Fibroblast of pulmonary artery (primary cell): ENCODE data around the gene AKNA.
"Not testable (repeated sequence)": the region's sequence is repeated elsewhere in the genome, so short reads cannot be mapped to it uniquely, and the experiment has no call there.

Experiments
- DNase-seq: peaks from one replicate; pipeline ENCODE4 v3.0.0-alpha.2; 2010; ENCODE audit warnings: low read depth
- H3K4me3 ChIP-seq: replicated peaks from 2 replicates; pipeline ENCODE4 v1.5.1; 2011; ENCODE audit warnings: low read depth, mild to moderate bottlenecking, control low read depth, low read length, moderate library complexity
- CTCF ChIP-seq: IDR thresholded peaks from 2 replicates; pipeline ENCODE4 v1.5.1; 2011; ENCODE audit warnings: mild to moderate bottlenecking, control low read depth, low read length, inconsistent platforms; ENCODE audit errors: missing control alignments

AKNA gene

GRCh38 chr9:114324492-114324891, 63.3 kb downstream of the AKNA start:
- DNase-seq, result no peak
- no peak for TF ChIP-seq CTCF
- H3K4me3 ChIP-seq, result no peak overlapping the region

DNA sequence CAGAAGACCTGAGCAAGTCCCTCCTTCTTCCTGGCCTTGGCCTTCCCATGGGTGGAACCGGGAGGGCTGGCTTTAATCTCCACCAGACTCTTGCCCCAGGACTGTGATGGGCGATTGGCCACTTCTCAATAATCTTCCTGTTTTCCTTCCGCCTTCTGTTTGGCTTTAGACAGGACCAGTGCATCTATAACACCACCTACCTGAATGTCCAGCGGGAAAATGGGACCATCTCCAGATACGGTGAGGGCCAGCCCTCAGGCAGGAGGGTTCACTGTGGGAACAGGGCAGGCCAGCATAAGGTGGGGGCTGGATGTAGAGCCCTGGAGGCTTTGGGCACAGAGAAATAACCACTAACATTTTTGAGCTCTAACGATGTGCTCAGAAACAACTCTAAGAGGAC, 63.9 kb downstream of the AKNA start:
- H3K4me3 ChIP-seq, result not testable (repeated sequence)

DNA sequence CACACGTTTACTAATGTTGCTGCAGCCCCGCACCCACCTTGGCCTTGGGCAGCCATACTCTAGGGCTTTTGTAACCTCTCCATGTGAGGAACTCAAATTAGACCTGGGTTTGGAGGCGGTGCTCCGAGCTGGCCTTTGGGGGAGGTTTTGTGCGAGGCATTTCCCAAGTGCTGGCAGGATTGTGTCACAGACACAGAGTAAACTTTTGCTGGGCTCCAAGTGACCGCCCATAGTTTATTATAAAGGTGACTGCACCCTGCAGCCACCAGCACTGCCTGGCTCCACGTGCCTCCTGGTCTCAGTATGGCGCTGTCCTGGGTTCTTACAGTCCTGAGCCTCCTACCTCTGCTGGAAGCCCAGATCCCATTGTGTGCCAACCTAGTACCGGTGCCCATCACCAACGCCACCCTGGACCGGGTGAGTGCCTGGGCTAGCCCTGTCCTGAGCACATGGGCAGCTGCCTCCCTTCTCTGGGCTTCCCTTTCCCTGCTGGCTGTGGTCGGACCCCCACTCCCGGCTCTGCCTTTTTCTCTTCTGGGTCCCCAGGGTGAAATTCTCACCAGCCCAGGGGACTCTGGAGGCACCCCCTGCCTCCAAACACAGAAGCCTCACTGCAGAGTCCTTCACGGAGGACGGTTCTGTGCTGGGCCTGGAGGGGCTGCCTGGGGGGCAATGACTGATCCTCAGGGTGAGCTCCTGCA, 64.8 kb downstream of the AKNA start, which contains the start of gene ORM1:
TSS of gene ORM1 (plus strand) at position 268 of the 701 bp plus-strand sequence. CDS start at position 304, 36 bp downstream.
- DNase-seq, H3K4me3 ChIP-seq: not testable (repeated sequence)

More for the DNA sequence above, 63.9 kb downstream of the AKNA start:
- DNase-seq, result not testable (repeated sequence)

- not testable (repeated sequence) for H3K4me3 ChIP-seq, DNase-seq
These were observed 65.5 kb downstream of the AKNA start for GRCh38 chr9:114322160-114322818.

GRCh38 chr9:114321759-114322158, 66.0 kb downstream of the AKNA start:
- no peak for DNase-seq
- no peak overlapping the region for H3K4me3 ChIP-seq
- TF ChIP-seq CTCF, result no peak

- not testable (repeated sequence) for H3K4me3 ChIP-seq
- DNase-seq, result peak; percentile 61
These were observed 67.1 kb downstream of the AKNA start for GRCh38 chr9:114320710-114321109.

GRCh38 chr9:114319147-114319546, 68.6 kb downstream of the AKNA start:
- no peak for DNase-seq
- no peak overlapping the region for H3K4me3 ChIP-seq
- no peak for TF ChIP-seq CTCF

DNA sequence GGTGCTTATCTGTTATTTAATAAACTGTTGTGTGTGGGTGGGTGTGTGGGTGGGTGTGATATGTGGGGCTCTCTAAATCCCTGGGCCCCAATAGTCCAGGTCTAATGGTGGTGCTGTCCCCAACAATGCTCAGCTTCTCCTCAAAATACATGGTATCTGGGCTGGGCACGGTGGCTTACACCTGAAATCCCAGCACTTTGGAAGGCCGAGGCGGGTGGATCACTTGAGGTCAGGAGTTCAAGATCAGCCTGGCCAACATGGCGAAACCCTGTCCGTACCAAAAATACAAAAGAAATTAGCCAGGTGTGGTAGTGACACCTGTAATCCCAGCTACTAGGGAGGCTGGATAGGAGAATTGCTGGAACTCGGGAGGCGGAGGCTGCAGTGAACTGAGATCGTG, 69.4 kb downstream of the AKNA start:
- TF ChIP-seq CTCF, result no peak
- H3K4me3 ChIP-seq, result no peak overlapping the region
- no peak for DNase-seq

GRCh38 chr9:114317665-114318357, 70.0 kb downstream of the AKNA start:
- no peak overlapping the region for H3K4me3 ChIP-seq
- peak; percentile 68 for DNase-seq
- TF ChIP-seq CTCF, result no peak
